Measurements from ENCODE around the gene SYNDIG1. TPM values are rescaled to one million over a fixed set of nuclear protein-coding genes. Genes with fewer than 3 reads are reported as not detected.

Gene SYNDIG1
- total and polyA plus RNA-seq, 4 experiments from 2014 or later: not detected

GRCh38 chr20:24649787-24650490 lies 180.5 kb downstream of the SYNDIG1 start:
- ChIA-PET POLR2A (ENCODE audit: partially characterized antibody) (no interaction called here), CTCF (ENCODE audit: partially characterized antibody) (no interaction called here)
- Mint-ChIP-seq H3K9me3 (no peaks in the 10 kb centered on the region), H3K27ac (no peak overlapping the region), H3K36me3 (no peaks in the 10 kb centered on the region), H3K27me3 (peaks cover 8 to 14% of the 10 kb centered on the region in 2 donors), H3K4me3 (no peak overlapping the region), H3K4me1 (peaks cover 0 to 2% (median 0%) of the 10 kb centered on the region in 4 donors)
- no peaks in the 10 kb centered on the region for H3K4me1 ChIP-seq (ENCODE audit: insufficient read depth, low read length)
- H3K27ac ChIP-seq (ENCODE audit: low read depth, low read length): no peak overlapping the region
- no peak for DNase-seq
- H3K4me3 ChIP-seq (ENCODE audit: low read length in 2 of 2): no peak overlapping the region
- H3K36me3 ChIP-seq (ENCODE audit: insufficient read depth, low read length): no peaks in the 10 kb centered on the region
- peaks cover 5% of the 10 kb centered on the region for H3K27me3 ChIP-seq (ENCODE audit: insufficient read depth, low read length)
- intact Hi-C loops (cut with micrococcal nuclease): no loop called here
- H3K9me3 ChIP-seq (ENCODE audit: control insufficient read depth in 1 of 2, low read length in 2 of 2): no peaks in the 10 kb centered on the region

- intact Hi-C loops (cut with micrococcal nuclease): no loop called here
- CTCF ChIA-PET (ENCODE audit: partially characterized antibody): no interaction called here
- POLR2A ChIA-PET (ENCODE audit: partially characterized antibody): no interaction called here
- Mint-ChIP-seq H3K27ac (no peak overlapping the region), H3K4me3 (no peak overlapping the region), H3K4me1 (peaks cover 0 to 2% (median 0%) of the 10 kb centered on the region in 4 donors), H3K36me3 (no peaks in the 10 kb centered on the region), H3K27me3 (peaks cover 7 to 9% of the 10 kb centered on the region in 2 donors), H3K9me3 (no peaks in the 10 kb centered on the region)
- DNase-seq: no peak
- no peaks in the 10 kb centered on the region for H3K4me1 ChIP-seq (ENCODE audit: insufficient read depth, low read length)
- no peak overlapping the region for H3K4me3 ChIP-seq (ENCODE audit: low read length in 2 of 2)
- H3K27me3 ChIP-seq (ENCODE audit: insufficient read depth, low read length): peaks cover 5% of the 10 kb centered on the region
- no peaks in the 10 kb centered on the region for H3K9me3 ChIP-seq (ENCODE audit: control insufficient read depth in 1 of 2, low read length in 2 of 2)
- H3K36me3 ChIP-seq (ENCODE audit: insufficient read depth, low read length): no peaks in the 10 kb centered on the region
- no peak overlapping the region for H3K27ac ChIP-seq (ENCODE audit: low read depth, low read length)
Observed at GRCh38 chr20:24651171-24651975, 181.9 kb downstream of the SYNDIG1 start.

- no peaks in the 10 kb centered on the region for H3K9me3 Mint-ChIP-seq
- ChIA-PET CTCF (ENCODE audit: partially characterized antibody) (no interaction called here), POLR2A (ENCODE audit: partially characterized antibody) (no interaction called here)
- H3K4me3 Mint-ChIP-seq: no peak overlapping the region
- Histone ChIP-seq H3K9me3 (ENCODE audit: control insufficient read depth in 1 of 2, low read length in 2 of 2) (no peaks in the 10 kb centered on the region), H3K27ac (ENCODE audit: low read depth, low read length) (no peak overlapping the region), H3K4me3 (ENCODE audit: low read length in 2 of 2) (no peak overlapping the region), H3K4me1 (ENCODE audit: insufficient read depth, low read length) (no peaks in the 10 kb centered on the region), H3K36me3 (ENCODE audit: insufficient read depth, low read length) (no peaks in the 10 kb centered on the region), H3K27me3 (ENCODE audit: insufficient read depth, low read length) (peaks cover 3% of the 10 kb centered on the region)
- DNase-seq: no peak
- peaks cover 6% of the 10 kb centered on the region in 2 donors for H3K27me3 Mint-ChIP-seq
- intact Hi-C loops (cut with micrococcal nuclease): no loop called here
- H3K36me3 Mint-ChIP-seq: no peaks in the 10 kb centered on the region
- H3K27ac Mint-ChIP-seq: no peak overlapping the region
- H3K4me1 Mint-ChIP-seq: peaks cover 0 to 2% (median 0%) of the 10 kb centered on the region in 4 donors
Observed at GRCh38 chr20:24651976-24652345, 182.5 kb downstream of the SYNDIG1 start.

- no peaks in the 10 kb centered on the region for H3K9me3 Mint-ChIP-seq
- no peaks in the 10 kb centered on the region for H3K27me3 ChIP-seq (ENCODE audit: insufficient read depth, low read length)
- no peak overlapping the region for H3K4me3 Mint-ChIP-seq
- peaks cover 0 to 4% of the 10 kb centered on the region in 2 donors for H3K27me3 Mint-ChIP-seq
- H3K9me3 ChIP-seq (ENCODE audit: control insufficient read depth in 1 of 2, low read length in 2 of 2): no peaks in the 10 kb centered on the region
- H3K36me3 Mint-ChIP-seq: no peaks in the 10 kb centered on the region
- no peak for DNase-seq
- no peak overlapping the region for H3K4me3 ChIP-seq (ENCODE audit: low read length in 2 of 2)
- intact Hi-C loops (cut with micrococcal nuclease): no loop called here
- CTCF ChIA-PET (ENCODE audit: partially characterized antibody): no interaction called here
- H3K4me1 Mint-ChIP-seq: peaks cover 0 to 2% (median 0%) of the 10 kb centered on the region in 4 donors
- no peak overlapping the region for H3K27ac Mint-ChIP-seq
- POLR2A ChIA-PET (ENCODE audit: partially characterized antibody): no interaction called here
- H3K4me1 ChIP-seq (ENCODE audit: insufficient read depth, low read length): no peaks in the 10 kb centered on the region
- no peak overlapping the region for H3K27ac ChIP-seq (ENCODE audit: low read depth, low read length)
- H3K36me3 ChIP-seq (ENCODE audit: insufficient read depth, low read length): no peaks in the 10 kb centered on the region
Observed at GRCh38 chr20:24653306-24653705, 183.9 kb downstream of the SYNDIG1 start.

- H3K9me3 ChIP-seq (ENCODE audit: control insufficient read depth in 1 of 2, low read length in 2 of 2): no peaks in the 10 kb centered on the region
- POLR2A ChIA-PET (ENCODE audit: partially characterized antibody): no interaction called here
- Mint-ChIP-seq H3K27me3 (peaks cover 0 to 4% of the 10 kb centered on the region in 2 donors), H3K4me1 (peaks cover 0 to 2% (median 0%) of the 10 kb centered on the region in 4 donors), H3K9me3 (no peaks in the 10 kb centered on the region), H3K36me3 (no peaks in the 10 kb centered on the region), H3K4me3 (no peak overlapping the region), H3K27ac (no peak overlapping the region)
- intact Hi-C loops (cut with micrococcal nuclease): no loop called here
- H3K27me3 ChIP-seq (ENCODE audit: insufficient read depth, low read length): no peaks in the 10 kb centered on the region
- DNase-seq: no peak
- H3K4me1 ChIP-seq (ENCODE audit: insufficient read depth, low read length): no peaks in the 10 kb centered on the region
- no peak overlapping the region for H3K27ac ChIP-seq (ENCODE audit: low read depth, low read length)
- CTCF ChIA-PET (ENCODE audit: partially characterized antibody): no interaction called here
- no peaks in the 10 kb centered on the region for H3K36me3 ChIP-seq (ENCODE audit: insufficient read depth, low read length)
- H3K4me3 ChIP-seq (ENCODE audit: low read length in 2 of 2): no peak overlapping the region
Observed at GRCh38 chr20:24654425-24654824, 185.0 kb downstream of the SYNDIG1 start.

GRCh38 chr20:24656391-24656790 lies 187.0 kb downstream of the SYNDIG1 start:
- Mint-ChIP-seq H3K4me3 (no peak overlapping the region), H3K4me1 (peaks cover 0 to 2% (median 0%) of the 10 kb centered on the region in 4 donors), H3K36me3 (no peaks in the 10 kb centered on the region), H3K27ac (no peak overlapping the region), H3K27me3 (no peaks in the 10 kb centered on the region), H3K9me3 (no peaks in the 10 kb centered on the region)
- ChIA-PET POLR2A (ENCODE audit: partially characterized antibody) (no interaction called here), CTCF (ENCODE audit: partially characterized antibody) (no interaction called here)
- Histone ChIP-seq H3K27ac (ENCODE audit: low read depth, low read length) (no peak overlapping the region), H3K9me3 (ENCODE audit: control insufficient read depth in 1 of 2, low read length in 2 of 2) (no peaks in the 10 kb centered on the region), H3K27me3 (ENCODE audit: insufficient read depth, low read length) (no peaks in the 10 kb centered on the region), H3K4me1 (ENCODE audit: insufficient read depth, low read length) (no peaks in the 10 kb centered on the region), H3K36me3 (ENCODE audit: insufficient read depth, low read length) (no peaks in the 10 kb centered on the region), H3K4me3 (ENCODE audit: low read length in 2 of 2) (no peak overlapping the region)
- DNase-seq: no peak
- intact Hi-C loops (cut with micrococcal nuclease): no loop called here

- Mint-ChIP-seq H3K27ac (no peak overlapping the region), H3K27me3 (no peaks in the 10 kb centered on the region), H3K36me3 (no peaks in the 10 kb centered on the region), H3K9me3 (no peaks in the 10 kb centered on the region), H3K4me1 (peaks cover 0 to 2% (median 0%) of the 10 kb centered on the region in 4 donors), H3K4me3 (no peak overlapping the region)
- ChIA-PET CTCF (ENCODE audit: partially characterized antibody) (no interaction called here), POLR2A (ENCODE audit: partially characterized antibody) (no interaction called here)
- intact Hi-C loops (cut with micrococcal nuclease): no loop called here
- H3K36me3 ChIP-seq (ENCODE audit: insufficient read depth, low read length): no peaks in the 10 kb centered on the region
- H3K9me3 ChIP-seq (ENCODE audit: control insufficient read depth in 1 of 2, low read length in 2 of 2): no peaks in the 10 kb centered on the region
- H3K4me1 ChIP-seq (ENCODE audit: insufficient read depth, low read length): no peaks in the 10 kb centered on the region
- no peak overlapping the region for H3K4me3 ChIP-seq (ENCODE audit: low read length in 2 of 2)
- H3K27me3 ChIP-seq (ENCODE audit: insufficient read depth, low read length): no peaks in the 10 kb centered on the region
- DNase-seq: no peak
- H3K27ac ChIP-seq (ENCODE audit: low read depth, low read length): no peak overlapping the region
Observed at GRCh38 chr20:24657196-24657595, 187.8 kb downstream of the SYNDIG1 start.

Measured in CD4-positive, alpha-beta memory T cell (primary cell).